Endothelial cell of umbilical vein (primary cell): ENCODE data around the gene CDKN1C. TPM values are rescaled to one million over a fixed set of nuclear protein-coding genes. Genes with fewer than 3 reads are reported as not detected.

ENCODE experiments used
- BruUV-seq: library from RNA; stranded (reverse); fragments of 400-500 nt; replicated peaks from 2 replicates; lab custom pipeline; 2021; lab: Mats Ljungman, UMichigan
- CTCF ChIA-PET: fragments of 300-600, 350-600 bp; sonication (Branson Sonifier 250); formaldehyde crosslinking; loops from one replicate; lab custom pipeline; 2021; ENCODE audit warnings: antibody characterized with exemption, inconsistent platforms; lab: Charles Lee
- POLR2A ChIA-PET: fragments of 300-600, 350-600 bp; sonication (Branson Sonifier 250); formaldehyde crosslinking; loops from one replicate; lab custom pipeline; 2021; ENCODE audit warnings: antibody characterized with exemption, inconsistent platforms; lab: Charles Lee
- DNase-seq: peaks from one replicate; pipeline ENCODE4 v3.0.0-alpha.2; 2011; ENCODE audit warnings: low read depth, low spot score
- FAIRE-seq: peaks from 2 replicates; lab custom pipeline; 2011; peaks lifted over from hg19 to GRCh38; lab: Jason Lieb, UNC
- H2AFZ ChIP-seq: 2 replicates; pipeline ENCODE4 v1.6.0; 2012; ENCODE audit warnings: low read depth, low read length, control low read depth, inconsistent platforms
- H3K27ac ChIP-seq: 2 replicates; pipeline ENCODE4 v1.5.1; 2011; ENCODE audit warnings: low read depth, mild to moderate bottlenecking, control low read depth, low read length, moderate library complexity; ENCODE audit not compliant: insufficient read depth
- H3K27me3 ChIP-seq, 2 experiments: 2 replicates each; pipeline versions ENCODE4 v1.6.0 to v1.6.1; 2011; ENCODE audit warnings: low read length in 2 of 2, mixed read lengths in 1 of 2; ENCODE audit not compliant: control insufficient read depth in 2 of 2, insufficient read depth in 2 of 2
- H3K36me3 ChIP-seq, 2 experiments: 2 replicates in 1 of 2; 3 replicates in 1 of 2; pipeline ENCODE4 v1.5.1; 2011; ENCODE audit warnings: low read length in 2 of 2, mild to moderate bottlenecking in 1 of 2, moderate library complexity in 1 of 2; ENCODE audit not compliant: control insufficient read depth in 2 of 2, insufficient read depth in 2 of 2; ENCODE audit errors: extremely low read depth in 1 of 2
- H3K4me1 ChIP-seq: 3 replicates; pipeline ENCODE4 v1.5.1; 2011; ENCODE audit warnings: mild to moderate bottlenecking, low read length; ENCODE audit not compliant: control insufficient read depth, insufficient read depth; ENCODE audit errors: extremely low read depth
- H3K4me2 ChIP-seq: 2 replicates; pipeline ENCODE4 v1.6.1; 2011; ENCODE audit warnings: low read length, control low read depth, mixed read lengths; ENCODE audit not compliant: insufficient read depth
- H3K4me3 ChIP-seq, 3 experiments: fragments of 200-600 bp in 1 of 3; sonication (generic), shearing (Covaris generic) in 1 of 3; replicated peaks in 1 of 3; 2 replicates each; pipeline ENCODE4 v1.5.1; 2011 to 2016; ENCODE audit warnings: control low read depth in 3 of 3, low read length in 3 of 3, mild to moderate bottlenecking in 2 of 3, inconsistent platforms in 1 of 3, low read depth in 1 of 3, moderate library complexity in 1 of 3; ENCODE audit not compliant: insufficient read depth in 1 of 3
- H3K79me2 ChIP-seq: 2 replicates; pipeline ENCODE4 v1.6.0; 2012; ENCODE audit warnings: low read length, inconsistent platforms; ENCODE audit not compliant: control insufficient read depth, insufficient read depth
- H3K9ac ChIP-seq: replicated peaks from 2 replicates; pipeline ENCODE3; 2011; ENCODE audit warnings: low read length, control low read depth; ENCODE audit not compliant: insufficient read depth; ENCODE audit errors: extremely low read depth
- H3K9me1 ChIP-seq: replicated peaks from 3 replicates; pipeline ENCODE4 v1.6.0; 2011; ENCODE audit warnings: mild to moderate bottlenecking, low read length; ENCODE audit not compliant: control insufficient read depth, insufficient read depth; ENCODE audit errors: extremely low read depth
- H3K9me3 ChIP-seq: replicated peaks from 2 replicates; pipeline ENCODE4 v1.5.1; 2012; ENCODE audit warnings: low read length, inconsistent platforms; ENCODE audit not compliant: control insufficient read depth, insufficient read depth
- H4K20me1 ChIP-seq: replicated peaks from 2 replicates; pipeline ENCODE3; 2011; ENCODE audit warnings: mild to moderate bottlenecking, low read length; ENCODE audit not compliant: control insufficient read depth, insufficient read depth; ENCODE audit errors: extremely low read depth
- EZH2 ChIP-seq: IDR thresholded peaks from 2 replicates; pipeline ENCODE4 v1.6.1; 2012; ENCODE audit warnings: borderline replicate concordance, low read depth, mild to moderate bottlenecking, moderate library complexity, low read length, inconsistent platforms; ENCODE audit not compliant: severe bottlenecking
- FOS ChIP-seq: IDR thresholded peaks from 2 replicates; pipeline ENCODE4 v1.6.1; 2011; ENCODE audit warnings: mild to moderate bottlenecking, low read length, moderate library complexity, borderline replicate concordance; ENCODE audit not compliant: insufficient read depth
- GATA2 ChIP-seq: IDR thresholded peaks from 2 replicates; pipeline ENCODE4 v1.7.0; 2011; ENCODE audit warnings: low read depth, mild to moderate bottlenecking, moderate library complexity, mixed read lengths, low read length; ENCODE audit not compliant: insufficient read length, insufficient read depth
- JUN ChIP-seq: IDR thresholded peaks from 2 replicates; pipeline ENCODE4 v1.6.1; 2011; ENCODE audit warnings: borderline replicate concordance, low read depth; ENCODE audit not compliant: insufficient read length, insufficient read depth
- MYC ChIP-seq: IDR thresholded peaks from one replicate; pipeline ENCODE4 v1.6.1; 2011; ENCODE audit warnings: mild to moderate bottlenecking, low read depth, low read length
- POLR2A ChIP-seq: IDR thresholded peaks from 2 replicates; pipeline ENCODE4 v1.6.1; 2012; ENCODE audit warnings: low read depth, mild to moderate bottlenecking, control low read depth, low read length
- POLR2AphosphoS5 ChIP-seq: IDR thresholded peaks from 2 replicates; pipeline ENCODE4 v1.6.1; 2012; ENCODE audit warnings: low read depth, mild to moderate bottlenecking, control low read depth, low read length, moderate library complexity; ENCODE audit not compliant: insufficient read depth
- dilution Hi-C: fragments of 300-500 bp; cut with MboI; formaldehyde crosslinking; loops from one replicate; pipeline ENCODE4 v1.15.0; 2019; ENCODE audit warnings: low sequenced_read_pairs; ENCODE audit not compliant: extremely low pct_ligation_motif_present
- intact Hi-C: fragments of 100-400 bp; cut with micrococcal nuclease; formaldehyde crosslinking; loops from one replicate; pipeline ENCODE4 v1.10.0; 2022
- polyA plus RNA-seq, 4 experiments: library from polyadenylated mRNA; depleted of rRNA in 3 of 4; stranded (reverse) in 3 of 4; unstranded in 1 of 4; fragments of >200 nt; gene quantifications; 2 replicates each; pipeline versions ENCODE4 v1.2.1 to v1.2.3, GENCODE V29; 2011 to 2012; ENCODE audit warnings: missing spikeins in 1 of 4
- total RNA-seq: library from RNA; stranded (reverse); gene quantifications from 2 replicates; pipeline ENCODE4 v1.2.3, GENCODE V29; 2021
- TF ChIP-seq, protein P1 (sequence below): IDR thresholded peaks from 2 replicates; pipeline ENCODE4 v1.6.1; 2011; ENCODE audit not compliant: insufficient read depth, insufficient read length
- TF ChIP-seq, protein P2 (sequence below), 2 donors: IDR thresholded peaks; 1 replicate in 1 of 2; 2 replicates in 1 of 2; pipeline ENCODE4 v1.5.1; 2011; ENCODE audit warnings: low read length in 2 of 2, mild to moderate bottlenecking in 2 of 2, moderate library complexity in 2 of 2, control low read depth in 1 of 2, inconsistent platforms in 1 of 2, low read depth in 1 of 2; ENCODE audit not compliant: insufficient read depth in 1 of 2; ENCODE audit errors: extremely low read depth in 1 of 2

The CDKN1C gene
- total and polyA plus RNA-seq, 2 donors (not counting 3 experiments of a cell fraction or from before 2014, with no cell fraction given), result 4.1 to 9.0 TPM

- CTCF ChIA-PET, result no interaction called here
- no peak for FAIRE-seq
- Histone ChIP-seq H3K4me2 (no peak overlapping the region), H3K4me1 (no peaks in the 10 kb centered on the region), H3K79me2 (no peaks in the 10 kb centered on the region), H3K9me1 (no peaks in the 10 kb centered on the region), H3K9me3 (no peaks in the 10 kb centered on the region), H4K20me1 (no peaks in the 10 kb centered on the region), H3K27me3 (peaks cover 49 to 53% of the 10 kb centered on the region in 2 experiments), H3K36me3 (no peaks in the 10 kb centered on the region), H3K27ac (no peak overlapping the region), H2AFZ (no peak overlapping the region), H3K9ac (no peak overlapping the region), H3K4me3 (no peak overlapping the region)
- BruUV-seq, result no TSS peak
- no peak for DNase-seq
- dilution Hi-C loops (no loop called here), intact Hi-C loops (no loop called here)
- POLR2A ChIA-PET, result no interaction called here
- TF ChIP-seq, protein P1, sequence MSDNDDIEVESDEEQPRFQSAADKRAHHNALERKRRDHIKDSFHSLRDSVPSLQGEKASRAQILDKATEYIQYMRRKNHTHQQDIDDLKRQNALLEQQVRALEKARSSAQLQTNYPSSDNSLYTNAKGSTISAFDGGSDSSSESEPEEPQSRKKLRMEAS, result no peak
- no peak for TF ChIP-seq EZH2
- TF ChIP-seq POLR2AphosphoS5, result no peak
- TF ChIP-seq, protein P2, sequence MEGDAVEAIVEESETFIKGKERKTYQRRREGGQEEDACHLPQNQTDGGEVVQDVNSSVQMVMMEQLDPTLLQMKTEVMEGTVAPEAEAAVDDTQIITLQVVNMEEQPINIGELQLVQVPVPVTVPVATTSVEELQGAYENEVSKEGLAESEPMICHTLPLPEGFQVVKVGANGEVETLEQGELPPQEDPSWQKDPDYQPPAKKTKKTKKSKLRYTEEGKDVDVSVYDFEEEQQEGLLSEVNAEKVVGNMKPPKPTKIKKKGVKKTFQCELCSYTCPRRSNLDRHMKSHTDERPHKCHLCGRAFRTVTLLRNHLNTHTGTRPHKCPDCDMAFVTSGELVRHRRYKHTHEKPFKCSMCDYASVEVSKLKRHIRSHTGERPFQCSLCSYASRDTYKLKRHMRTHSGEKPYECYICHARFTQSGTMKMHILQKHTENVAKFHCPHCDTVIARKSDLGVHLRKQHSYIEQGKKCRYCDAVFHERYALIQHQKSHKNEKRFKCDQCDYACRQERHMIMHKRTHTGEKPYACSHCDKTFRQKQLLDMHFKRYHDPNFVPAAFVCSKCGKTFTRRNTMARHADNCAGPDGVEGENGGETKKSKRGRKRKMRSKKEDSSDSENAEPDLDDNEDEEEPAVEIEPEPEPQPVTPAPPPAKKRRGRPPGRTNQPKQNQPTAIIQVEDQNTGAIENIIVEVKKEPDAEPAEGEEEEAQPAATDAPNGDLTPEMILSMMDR (IDR thresholded peaks at IDR 0.05; ENCODE audit: extremely low read depth in 1 of 2, insufficient read depth in 1 of 2, low read depth in 1 of 2, low read length in 2 of 2), result no peak
- no peak for TF ChIP-seq POLR2A
- no peak for TF ChIP-seq JUN
- TF ChIP-seq MYC, result no peak
- no peak for TF ChIP-seq FOS
- TF ChIP-seq GATA2, result no peak
Observed at GRCh38 chr11:2864901-2865300, 20.7 kb downstream of the CDKN1C start.
